GM12891 (cell line): Measurements from ENCODE around the gene ARHGEF18.
"Not testable (repeated sequence)": the region's sequence is repeated elsewhere in the genome, so short reads cannot be mapped to it uniquely, and the experiment has no call there.

ENCODE experiments used
- DNase-seq: peaks from one replicate; pipeline ENCODE4 v3.0.0; 2011; ENCODE audit warnings: low spot score; ENCODE audit not compliant: insufficient read length
- FAIRE-seq: peaks from 2 replicates; lab custom pipeline; 2011; peaks lifted over from hg19 to GRCh38; lab: Jason Lieb, UNC
- PAX5 ChIP-seq: IDR thresholded peaks from 2 replicates; pipeline ENCODE4 v1.6.1; 2011; ENCODE audit warnings: low read length, moderate library complexity, mild to moderate bottlenecking; ENCODE audit not compliant: insufficient read depth, severe bottlenecking
- POLR2A ChIP-seq: IDR thresholded peaks from 2 replicates; pipeline ENCODE4 v1.6.1; 2011; ENCODE audit warnings: low read depth, low read length, control low read depth
- POLR2AphosphoS5 ChIP-seq: IDR thresholded peaks from 2 replicates; pipeline ENCODE4 v1.6.1; 2011; ENCODE audit warnings: low read depth, low read length, control low read depth
- POU2F2 ChIP-seq: IDR thresholded peaks from 2 replicates; pipeline ENCODE4 v1.6.1; 2011; ENCODE audit warnings: low read depth, mild to moderate bottlenecking, control low read depth, low read length, moderate library complexity
- SPI1 ChIP-seq: IDR thresholded peaks from 2 replicates; pipeline ENCODE4 v1.6.1; 2011; ENCODE audit warnings: low read depth, low read length, control low read depth
- TAF1 ChIP-seq: IDR thresholded peaks from 2 replicates; pipeline ENCODE4 v1.6.1; 2011; ENCODE audit warnings: low read depth, low read length, control low read depth

ARHGEF18 gene

DNA sequence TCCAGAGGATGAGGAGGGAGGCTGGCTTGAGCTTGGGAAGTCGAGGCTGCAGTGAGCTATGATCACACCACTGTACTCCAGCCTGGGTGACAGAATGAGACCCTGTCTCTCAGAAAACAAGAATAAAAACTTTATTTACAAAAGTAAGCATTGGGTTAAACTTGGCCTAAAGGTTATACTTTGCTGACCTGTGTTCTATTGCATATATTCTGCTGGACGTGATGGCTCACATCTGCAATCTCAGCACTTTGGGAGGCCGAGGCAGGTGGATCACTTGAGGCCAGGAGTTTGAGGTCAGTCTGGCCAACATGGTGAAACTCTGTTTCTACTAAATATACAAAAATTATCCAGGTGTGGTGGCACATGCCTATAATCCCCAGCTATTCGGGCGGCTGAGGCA is 6.6 kb upstream of the ARHGEF18 start:
- no peak for DNase-seq
- TF ChIP-seq PAX5 (no peak), TAF1 (no peak), POLR2AphosphoS5 (no peak), POLR2A (no peak), POU2F2 (no peak)
- peak; percentile 16 for FAIRE-seq

DNA sequence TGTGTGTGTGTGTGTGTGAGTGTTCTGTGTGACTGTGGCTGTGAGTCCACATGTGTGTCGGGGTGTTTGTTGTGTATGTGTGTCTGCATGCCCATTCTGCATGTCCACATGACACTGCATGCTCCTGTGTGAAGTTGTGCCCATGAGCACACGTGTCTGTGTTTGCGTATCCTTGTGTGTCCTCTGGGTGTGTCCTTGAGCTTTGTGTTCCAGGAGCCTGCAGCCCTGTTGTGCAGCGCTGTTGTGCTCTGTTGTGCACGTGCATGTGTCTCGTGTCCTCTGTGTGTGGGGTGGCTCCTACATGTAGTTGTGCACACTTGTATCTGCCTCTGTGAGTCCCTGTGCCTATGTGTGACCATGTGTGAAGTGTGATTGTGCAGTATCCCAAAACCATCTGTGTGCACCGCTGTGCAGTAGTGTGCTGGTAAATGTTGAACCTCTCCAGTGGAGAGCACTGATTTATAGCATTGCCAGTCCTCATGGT is 2.2 kb upstream of the ARHGEF18 start:
- FAIRE-seq (peak; percentile 93), DNase-seq (no peak)
- no peak for TF ChIP-seq TAF1
- no peak for TF ChIP-seq PAX5
- TF ChIP-seq SPI1: no peak
- TF ChIP-seq POLR2A: no peak
- no peak for TF ChIP-seq POLR2AphosphoS5
- TF ChIP-seq POU2F2: no peak

GRCh38 chr19:7346997-7347396 is 1.7 kb upstream of the ARHGEF18 start:
- not testable (repeated sequence) for DNase-seq, FAIRE-seq

DNA sequence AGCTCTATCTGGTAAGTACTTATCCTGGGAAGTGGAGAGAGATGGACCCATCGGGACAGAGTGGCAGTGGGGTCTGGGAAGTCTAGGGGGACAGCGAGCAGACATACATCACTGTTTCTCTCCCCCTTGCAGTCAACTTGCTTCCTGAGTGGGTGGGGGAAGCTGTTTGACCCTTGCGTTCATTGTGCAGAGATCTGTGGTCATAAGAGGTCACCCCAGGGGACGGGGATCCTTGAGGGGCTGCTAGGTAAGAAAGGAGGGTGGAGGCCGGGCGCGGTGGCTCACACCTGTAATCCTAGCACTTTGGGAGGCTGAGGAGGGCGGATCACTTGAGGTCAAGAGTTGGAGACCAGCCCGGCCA is 474 bp downstream of the ARHGEF18 start:
- DNase-seq: no peak
- no peak for TF ChIP-seq POU2F2
- TF ChIP-seq POLR2A: no peak
- TF ChIP-seq TAF1: no peak
- TF ChIP-seq POLR2AphosphoS5: no peak
- no peak for TF ChIP-seq PAX5
- TF ChIP-seq SPI1: no peak
- no peak for FAIRE-seq

DNA sequence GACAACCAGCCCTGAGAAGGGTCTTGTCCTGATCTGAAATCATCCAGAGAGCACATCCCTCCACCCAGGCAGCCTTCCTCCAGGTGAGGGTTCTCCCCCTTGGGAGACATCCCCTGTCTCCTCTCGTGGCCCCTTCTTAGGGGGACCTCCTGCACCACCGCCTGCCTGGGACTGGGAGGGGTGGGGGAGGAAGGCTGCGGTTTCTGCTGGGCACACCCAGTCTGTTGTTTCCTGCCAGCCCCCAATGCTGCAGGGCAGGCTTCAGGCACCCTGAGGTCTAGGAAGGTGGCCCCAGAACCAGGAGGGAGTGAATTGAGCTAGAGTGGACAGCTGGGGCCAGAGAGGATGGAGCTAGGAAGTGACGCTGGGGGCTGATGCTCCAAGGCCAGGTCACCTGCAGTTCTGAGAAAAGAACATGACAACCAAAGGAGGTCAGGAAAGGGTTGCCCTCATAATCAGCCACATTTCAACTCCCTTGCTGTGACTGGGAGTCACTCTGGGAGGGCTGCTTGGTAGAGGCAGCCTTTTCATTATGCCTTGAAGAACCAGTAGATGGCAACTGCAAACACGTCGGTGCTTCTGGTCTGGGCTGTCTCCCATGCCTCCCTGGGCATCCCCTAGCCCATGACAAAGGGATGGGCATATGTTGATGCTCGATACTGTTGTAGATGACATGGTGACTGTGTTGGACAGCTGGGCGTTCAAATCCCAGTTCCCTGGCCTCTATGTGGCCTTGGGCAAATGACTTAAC is 1.4 kb downstream of the ARHGEF18 start:
- FAIRE-seq (peak; percentile 84), DNase-seq (no peak)
- no peak for TF ChIP-seq SPI1
- TF ChIP-seq POLR2A: no peak
- TF ChIP-seq POLR2AphosphoS5: no peak
- TF ChIP-seq TAF1: no peak
- no peak for TF ChIP-seq POU2F2
- no peak for TF ChIP-seq PAX5

- DNase-seq (no peak), FAIRE-seq (no peak)
- TF ChIP-seq POLR2AphosphoS5: no peak
- no peak for TF ChIP-seq SPI1
- TF ChIP-seq POU2F2: no peak
- TF ChIP-seq TAF1: no peak
- TF ChIP-seq PAX5: no peak
- TF ChIP-seq POLR2A: no peak
Observed at GRCh38 chr19:7351861-7352260, 3.1 kb downstream of the ARHGEF18 start.

DNA sequence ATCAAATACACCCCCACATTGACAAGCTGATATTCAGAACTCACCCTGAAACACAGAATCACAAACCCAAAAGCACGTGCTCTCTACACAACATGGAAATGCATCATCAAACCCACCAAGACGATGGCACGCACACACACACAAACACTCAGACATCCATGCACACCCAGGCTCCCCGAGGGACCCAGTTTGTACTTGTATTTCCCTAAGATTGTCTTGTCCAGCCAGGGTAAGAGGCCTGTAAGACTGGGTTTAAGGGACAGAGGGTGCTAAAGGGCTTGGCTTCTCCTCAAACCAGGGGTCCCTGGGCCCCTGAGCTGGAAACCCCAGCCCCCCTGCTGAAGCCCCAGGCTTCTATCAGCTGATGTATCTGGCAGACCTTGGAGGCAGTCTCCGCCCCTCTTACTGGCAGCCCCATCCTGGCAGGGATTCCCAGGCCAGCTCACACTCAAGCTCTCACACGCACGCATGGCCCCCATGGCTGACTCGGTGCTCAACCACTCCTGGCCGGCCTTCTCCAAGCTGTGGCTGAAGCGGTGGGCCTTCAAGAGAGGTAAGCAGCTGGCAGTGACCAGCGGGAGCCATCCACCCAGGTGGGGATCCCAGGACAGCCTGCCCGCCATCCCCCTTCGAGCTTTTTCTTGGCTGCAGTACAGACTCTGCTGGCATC is 6.5 kb downstream of the ARHGEF18 start:
- TF ChIP-seq TAF1 (no peak), SPI1 (no peak), POLR2AphosphoS5 (no peak), POU2F2 (no peak), POLR2A (no peak), PAX5 (no peak)
- DNase-seq: no peak
- FAIRE-seq: no peak

DNA sequence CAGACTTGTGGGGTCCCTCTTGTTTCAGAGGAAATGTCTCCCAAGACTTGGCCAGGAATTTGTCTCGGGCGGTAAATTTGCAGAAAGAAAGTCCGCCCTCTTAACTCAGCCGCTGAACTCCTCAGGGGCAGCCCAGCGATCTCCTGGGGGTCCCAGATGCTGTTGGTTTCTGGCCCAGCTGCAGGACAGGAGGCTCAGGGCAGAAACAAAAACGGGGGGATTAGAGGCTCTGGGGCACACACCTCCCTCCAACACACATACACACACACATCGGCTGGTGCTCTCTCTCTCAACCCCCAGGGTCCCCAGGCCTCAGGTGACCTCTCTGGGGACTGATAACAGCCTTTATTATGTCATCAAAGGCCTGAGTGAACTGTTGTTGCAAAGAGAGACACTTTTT is 7.1 kb downstream of the ARHGEF18 start:
- FAIRE-seq (no peak), DNase-seq (no peak)
- no peak for TF ChIP-seq POU2F2
- no peak for TF ChIP-seq POLR2AphosphoS5
- TF ChIP-seq SPI1: no peak
- no peak for TF ChIP-seq POLR2A
- TF ChIP-seq PAX5: no peak
- no peak for TF ChIP-seq TAF1

- FAIRE-seq (no peak), DNase-seq (no peak)
- TF ChIP-seq PAX5 (no peak), TAF1 (no peak)
Observed at GRCh38 chr19:7356899-7357627, 8.3 kb downstream of the ARHGEF18 start.

DNA sequence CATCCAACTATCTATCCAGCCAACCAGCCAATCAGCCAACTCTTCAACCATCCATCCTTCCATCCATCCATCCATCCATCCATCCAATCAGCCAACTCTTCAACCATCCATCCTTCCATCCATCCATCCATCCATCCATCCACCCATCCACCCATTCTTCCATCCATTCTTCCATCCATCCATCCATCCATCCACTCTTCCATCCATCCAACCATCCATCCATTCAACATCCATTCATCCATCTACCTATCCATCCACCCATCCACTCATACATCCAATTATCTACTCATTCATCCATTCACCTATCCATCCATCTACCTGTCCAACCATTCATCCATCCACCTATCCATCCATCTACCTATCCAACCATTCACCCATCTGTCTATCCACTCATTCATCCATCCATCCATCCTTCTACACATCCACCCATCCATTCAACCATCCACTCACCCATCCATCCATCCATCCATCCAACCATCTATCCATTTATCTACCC is 9.4 kb downstream of the ARHGEF18 start:
- no peak for DNase-seq
- TF ChIP-seq POLR2A (no peak), SPI1 (no peak), PAX5 (no peak), POU2F2 (no peak), TAF1 (no peak), POLR2AphosphoS5 (no peak)
- FAIRE-seq: no peak
